Ishikawa (cell line): ENCODE results near the gene NUBP1.

Experiments
- CEBPB ChIP-seq: IDR thresholded peaks from 2 replicates; pipeline ENCODE4 v1.6.1; 2012
- CREB1 ChIP-seq: IDR thresholded peaks from 2 replicates; pipeline ENCODE4 v1.6.1; 2012; ENCODE audit warnings: low read depth
- EGR1 ChIP-seq: IDR thresholded peaks from 2 replicates; pipeline ENCODE4 v1.6.1; 2012
- EP300 ChIP-seq: IDR thresholded peaks from 2 replicates; pipeline ENCODE4 v1.6.1; 2012; ENCODE audit warnings: borderline replicate concordance
- FOXM1 ChIP-seq: IDR thresholded peaks from 2 replicates; pipeline ENCODE4 v1.6.1; 2012; ENCODE audit warnings: low read depth, borderline replicate concordance
- NFIC ChIP-seq: IDR thresholded peaks from 2 replicates; pipeline ENCODE4 v1.6.1; 2012
- RAD21 ChIP-seq: IDR thresholded peaks from 2 replicates; pipeline ENCODE4 v1.6.1; 2012; ENCODE audit warnings: low read depth
- TAF1 ChIP-seq: IDR thresholded peaks from 2 replicates; pipeline ENCODE4 v1.6.1; 2012; ENCODE audit warnings: low read depth, mild to moderate bottlenecking
- TCF12 ChIP-seq: IDR thresholded peaks from 2 replicates; pipeline ENCODE4 v1.6.1; 2012; ENCODE audit warnings: low read depth
- TEAD4 ChIP-seq: IDR thresholded peaks from 2 replicates; pipeline ENCODE4 v1.6.1; 2012
- YY1 ChIP-seq: IDR thresholded peaks from 2 replicates; pipeline ENCODE4 v1.6.1; 2012; ENCODE audit warnings: low read depth
- ZBTB7A ChIP-seq: IDR thresholded peaks from 2 replicates; pipeline ENCODE4 v1.6.1; 2012; ENCODE audit warnings: low read depth
- TF ChIP-seq, protein P1 (sequence below): IDR thresholded peaks from 2 replicates; pipeline ENCODE4 v1.6.1; 2012; ENCODE audit warnings: low read depth, mild to moderate bottlenecking
- TF ChIP-seq, protein P2 (sequence below): IDR thresholded peaks from 2 replicates; pipeline ENCODE4 v1.6.1; 2012
- TF ChIP-seq, protein P3 (sequence below): IDR thresholded peaks from 2 replicates; pipeline ENCODE4 v1.6.1; 2012

NUBP1 gene

DNA sequence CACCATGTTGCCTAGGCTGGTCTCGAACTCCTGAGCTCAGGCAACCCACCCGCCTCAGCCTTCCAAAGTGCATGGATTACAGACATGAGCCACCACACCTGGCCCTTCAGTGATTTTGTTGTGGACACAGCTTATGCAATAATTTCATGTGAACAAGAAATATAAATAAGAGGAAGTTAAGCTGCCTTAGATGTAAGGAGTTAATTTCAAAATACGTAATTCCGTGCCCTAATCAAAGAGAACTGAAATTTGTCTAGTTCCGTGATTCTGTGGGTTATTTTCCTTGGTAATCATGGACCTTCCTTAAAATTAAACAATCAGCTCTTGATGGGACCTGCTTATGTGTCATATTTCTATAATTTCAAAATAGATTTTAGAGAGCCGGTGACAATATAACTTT is 63.1 kb downstream of the NUBP1 start:
- TF ChIP-seq, protein P1, sequence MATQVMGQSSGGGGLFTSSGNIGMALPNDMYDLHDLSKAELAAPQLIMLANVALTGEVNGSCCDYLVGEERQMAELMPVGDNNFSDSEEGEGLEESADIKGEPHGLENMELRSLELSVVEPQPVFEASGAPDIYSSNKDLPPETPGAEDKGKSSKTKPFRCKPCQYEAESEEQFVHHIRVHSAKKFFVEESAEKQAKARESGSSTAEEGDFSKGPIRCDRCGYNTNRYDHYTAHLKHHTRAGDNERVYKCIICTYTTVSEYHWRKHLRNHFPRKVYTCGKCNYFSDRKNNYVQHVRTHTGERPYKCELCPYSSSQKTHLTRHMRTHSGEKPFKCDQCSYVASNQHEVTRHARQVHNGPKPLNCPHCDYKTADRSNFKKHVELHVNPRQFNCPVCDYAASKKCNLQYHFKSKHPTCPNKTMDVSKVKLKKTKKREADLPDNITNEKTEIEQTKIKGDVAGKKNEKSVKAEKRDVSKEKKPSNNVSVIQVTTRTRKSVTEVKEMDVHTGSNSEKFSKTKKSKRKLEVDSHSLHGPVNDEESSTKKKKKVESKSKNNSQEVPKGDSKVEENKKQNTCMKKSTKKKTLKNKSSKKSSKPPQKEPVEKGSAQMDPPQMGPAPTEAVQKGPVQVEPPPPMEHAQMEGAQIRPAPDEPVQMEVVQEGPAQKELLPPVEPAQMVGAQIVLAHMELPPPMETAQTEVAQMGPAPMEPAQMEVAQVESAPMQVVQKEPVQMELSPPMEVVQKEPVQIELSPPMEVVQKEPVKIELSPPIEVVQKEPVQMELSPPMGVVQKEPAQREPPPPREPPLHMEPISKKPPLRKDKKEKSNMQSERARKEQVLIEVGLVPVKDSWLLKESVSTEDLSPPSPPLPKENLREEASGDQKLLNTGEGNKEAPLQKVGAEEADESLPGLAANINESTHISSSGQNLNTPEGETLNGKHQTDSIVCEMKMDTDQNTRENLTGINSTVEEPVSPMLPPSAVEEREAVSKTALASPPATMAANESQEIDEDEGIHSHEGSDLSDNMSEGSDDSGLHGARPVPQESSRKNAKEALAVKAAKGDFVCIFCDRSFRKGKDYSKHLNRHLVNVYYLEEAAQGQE, result no peak
- TF ChIP-seq YY1 (no peak), FOXM1 (no peak), TCF12 (no peak), TAF1 (no peak), TEAD4 (no peak), NFIC (no peak), CREB1 (no peak), EP300 (no peak), RAD21 (no peak), CEBPB (no peak), EGR1 (no peak), ZBTB7A (no peak)
- TF ChIP-seq, protein P2, sequence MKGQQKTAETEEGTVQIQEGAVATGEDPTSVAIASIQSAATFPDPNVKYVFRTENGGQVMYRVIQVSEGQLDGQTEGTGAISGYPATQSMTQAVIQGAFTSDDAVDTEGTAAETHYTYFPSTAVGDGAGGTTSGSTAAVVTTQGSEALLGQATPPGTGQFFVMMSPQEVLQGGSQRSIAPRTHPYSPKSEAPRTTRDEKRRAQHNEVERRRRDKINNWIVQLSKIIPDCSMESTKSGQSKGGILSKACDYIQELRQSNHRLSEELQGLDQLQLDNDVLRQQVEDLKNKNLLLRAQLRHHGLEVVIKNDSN, result no peak
- TF ChIP-seq, protein P3, sequence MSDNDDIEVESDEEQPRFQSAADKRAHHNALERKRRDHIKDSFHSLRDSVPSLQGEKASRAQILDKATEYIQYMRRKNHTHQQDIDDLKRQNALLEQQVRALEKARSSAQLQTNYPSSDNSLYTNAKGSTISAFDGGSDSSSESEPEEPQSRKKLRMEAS, result no peak

DNA sequence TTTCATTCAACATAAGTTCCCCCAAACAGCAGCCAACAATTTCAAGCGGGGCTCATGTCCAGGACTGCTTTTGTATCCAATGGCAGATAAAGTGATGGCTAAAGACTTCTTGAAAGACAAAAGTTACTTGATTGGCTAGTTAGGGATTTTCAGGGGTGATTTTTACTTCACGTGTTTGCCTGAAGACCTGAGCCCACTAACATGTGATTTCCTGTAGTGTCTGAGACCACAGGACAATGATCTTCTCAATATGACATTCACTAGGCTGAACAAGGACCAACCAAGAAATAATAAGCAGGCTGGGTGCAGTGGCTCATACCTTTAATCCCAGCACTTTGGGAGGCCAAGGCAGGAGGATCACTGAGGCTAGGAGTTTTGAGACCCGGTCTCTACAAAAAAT is 64.6 kb downstream of the NUBP1 start:
- TF ChIP-seq, protein P2, result no peak
- no peak for TF ChIP-seq NFIC
- TF ChIP-seq TEAD4, result no peak
- no peak for TF ChIP-seq TAF1

DNA sequence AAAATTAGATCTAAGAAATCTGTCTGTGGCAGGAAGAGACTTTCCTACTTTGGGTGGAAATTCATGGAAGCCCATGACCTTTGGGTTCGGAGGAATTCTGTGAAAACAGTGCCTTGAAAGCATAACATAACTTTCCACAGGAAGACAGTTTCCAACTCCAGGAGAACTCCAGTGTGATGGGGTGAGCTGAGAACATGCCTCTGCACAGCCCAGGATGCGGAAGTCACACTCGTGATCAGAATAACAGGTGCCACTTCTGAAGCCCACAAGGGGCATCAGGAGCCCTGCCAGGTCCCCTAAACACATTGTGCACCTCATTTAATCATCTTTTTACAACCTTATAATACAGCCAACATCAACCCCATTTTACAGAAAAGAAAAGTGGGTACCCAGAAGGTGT is 65.2 kb downstream of the NUBP1 start:
- TF ChIP-seq TCF12 (no peak), TAF1 (no peak), TEAD4 (no peak)
- TF ChIP-seq, protein P1, result no peak

DNA sequence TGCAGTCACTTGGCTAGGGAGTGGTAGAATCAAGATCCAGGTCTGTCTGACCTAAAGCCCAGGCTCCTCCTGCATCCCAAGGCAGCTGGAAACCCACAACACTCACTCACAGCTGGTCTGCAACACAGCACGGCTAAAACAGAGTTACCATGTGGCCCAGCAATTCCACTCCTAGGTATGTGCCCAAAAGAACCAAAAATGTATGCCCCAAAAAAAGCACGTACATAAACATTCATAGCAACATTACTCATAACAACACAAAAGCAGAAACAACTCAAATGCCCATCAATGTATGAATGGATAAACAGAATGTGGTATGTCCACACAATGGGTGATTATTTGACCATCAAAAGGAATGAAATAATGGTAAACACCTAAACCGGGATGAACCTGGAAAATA is 66.1 kb downstream of the NUBP1 start:
- no peak for TF ChIP-seq NFIC
- no peak for TF ChIP-seq RAD21
- no peak for TF ChIP-seq EGR1
- TF ChIP-seq, protein P1, result no peak
- TF ChIP-seq, protein P2, result no peak
- TF ChIP-seq FOXM1, result no peak
- TF ChIP-seq, protein P3, result no peak
- no peak for TF ChIP-seq TCF12
